T-helper 22 cell (primary cell): ENCODE measurements around the gene STARD10.
A peak's percentile ranks its signal among the peaks of the same experiment; 100 is the strongest.

Experiments
- DNase-seq: peaks from one replicate; pipeline ENCODE4 v3.0.0-alpha.2; 2020; ENCODE audit warnings: low read depth

Gene STARD10

GRCh38 chr11:72724851-72725723 lies 68.8 kb downstream of the STARD10 start:
- DNase-seq = peak; percentile 62

DNA sequence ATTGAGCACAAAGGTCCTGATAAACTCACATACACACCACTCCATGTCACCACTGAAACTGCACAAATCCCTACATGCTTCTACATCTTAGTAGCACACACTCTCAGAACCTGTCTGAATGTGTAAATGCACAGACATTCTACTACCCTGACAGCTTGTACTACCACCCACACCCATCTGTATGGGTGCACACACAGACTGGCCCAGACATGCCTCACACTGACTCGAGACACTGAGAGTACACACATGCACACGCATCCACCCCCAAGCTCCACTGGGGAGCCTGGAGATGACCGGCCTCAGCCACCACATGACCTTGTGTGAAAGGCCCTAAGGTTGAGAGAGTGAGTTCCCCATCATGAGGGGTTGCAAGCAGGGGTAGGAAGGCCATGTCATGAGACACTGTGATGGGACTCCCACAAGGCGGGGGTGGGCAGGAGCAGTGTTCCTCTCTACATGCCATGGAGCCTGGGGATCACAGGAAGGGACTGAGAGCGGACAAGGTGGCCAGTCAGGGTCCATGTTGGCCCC lies 69.8 kb downstream of the STARD10 start:
- no peak for DNase-seq

DNA sequence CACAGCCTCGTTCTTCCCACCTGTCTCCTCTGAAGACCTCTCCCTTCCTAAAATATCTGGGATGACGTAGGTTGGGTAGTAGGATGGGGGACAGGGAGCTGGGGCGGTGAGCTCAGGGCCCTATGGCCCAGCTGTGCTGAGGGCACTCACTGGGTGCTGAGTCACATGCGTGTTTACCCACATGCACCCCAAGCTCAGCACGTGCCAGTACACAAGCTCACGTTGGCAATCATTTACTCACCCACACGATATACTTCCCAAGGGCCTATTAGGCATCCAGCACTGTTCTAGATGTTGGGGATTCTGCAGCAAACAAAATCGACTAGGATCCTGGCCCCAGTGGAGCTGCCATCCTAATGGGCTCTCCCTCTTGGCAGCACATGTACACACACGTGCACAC lies 70.3 kb downstream of the STARD10 start:
- no peak for DNase-seq

DNA sequence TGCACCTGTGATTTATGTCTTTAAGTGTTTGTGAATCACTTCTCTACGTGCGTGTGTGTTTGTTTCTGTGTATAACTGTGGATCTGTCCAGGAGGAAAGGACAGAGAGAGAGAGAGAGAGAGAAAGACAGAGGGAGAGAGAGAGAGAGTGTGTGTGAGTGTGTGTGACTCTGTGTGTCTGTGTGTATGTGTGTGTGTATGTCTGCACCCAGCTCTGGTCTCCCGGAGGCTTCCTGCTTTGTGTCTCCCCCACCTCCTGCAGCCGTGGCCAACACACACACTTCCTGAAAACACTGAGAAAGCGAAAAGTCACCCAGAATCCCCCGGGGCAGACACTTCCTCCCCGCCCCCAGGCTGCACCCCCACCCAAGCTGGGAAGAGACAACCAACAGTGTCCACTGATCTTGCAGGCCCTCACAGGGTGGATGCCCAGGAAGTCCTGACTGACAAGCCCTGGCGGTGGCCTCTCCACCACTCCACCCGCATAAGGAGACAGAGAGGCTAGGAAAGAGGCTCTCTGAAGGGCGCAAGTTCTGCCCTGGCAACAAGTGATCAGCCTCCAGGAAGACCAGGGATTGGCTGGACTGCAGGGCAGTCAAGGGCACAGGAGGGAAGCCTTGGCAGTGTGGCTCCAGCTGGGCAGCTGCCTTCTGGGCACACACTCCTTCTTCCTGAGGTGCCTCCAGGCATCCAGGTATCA lies 71.6 kb downstream of the STARD10 start:
- DNase-seq = peak; percentile 76

- DNase-seq = peak; percentile 14
These were observed 72.2 kb downstream of the STARD10 start for GRCh38 chr11:72721689-72722049.

- DNase-seq = no peak
These were observed 72.6 kb downstream of the STARD10 start for GRCh38 chr11:72721276-72721675.

GRCh38 chr11:72720784-72721183 lies 73.1 kb downstream of the STARD10 start:
- no peak for DNase-seq

DNA sequence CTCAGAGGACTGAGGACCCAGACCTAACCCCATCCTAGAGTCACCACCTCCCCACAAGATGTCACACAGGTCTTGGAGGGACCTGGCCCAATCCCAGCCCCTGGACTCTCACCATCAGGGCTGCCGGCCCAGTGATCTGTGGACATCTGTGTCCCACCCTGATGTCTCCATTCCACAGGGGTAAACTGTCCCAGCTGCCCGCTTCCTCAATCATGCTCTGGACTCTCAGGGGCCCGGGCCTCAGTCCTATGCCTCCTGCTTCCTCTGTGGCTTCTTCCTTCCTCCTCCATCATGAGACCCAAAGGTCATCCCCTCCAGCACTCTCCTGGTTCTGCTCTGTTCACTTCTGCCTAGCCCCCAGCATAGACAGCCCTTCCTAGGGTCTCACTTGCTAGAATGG lies 73.8 kb downstream of the STARD10 start:
- DNase-seq = no peak

DNA sequence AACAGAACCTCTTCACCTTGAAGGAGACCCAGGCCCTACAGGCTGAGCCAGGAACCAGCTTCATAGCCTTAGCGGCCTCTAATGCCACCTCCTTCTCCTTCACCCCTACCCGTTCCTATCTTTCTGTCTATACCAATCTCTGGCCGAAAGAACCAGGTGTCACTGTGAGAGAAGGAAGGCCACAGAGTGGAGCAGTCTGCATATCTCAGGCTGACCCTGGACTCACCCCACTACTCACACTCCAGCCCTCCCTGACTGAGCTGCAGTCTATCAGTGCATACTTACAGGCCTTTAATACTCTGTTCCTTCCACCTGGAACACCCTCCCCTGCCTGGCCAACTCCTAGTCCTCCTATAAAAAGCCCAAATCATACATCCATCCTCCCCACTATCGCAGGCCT lies 74.3 kb downstream of the STARD10 start:
- DNase-seq = no peak

- DNase-seq = no peak
These were observed 74.7 kb downstream of the STARD10 start for GRCh38 chr11:72719144-72719543.

DNA sequence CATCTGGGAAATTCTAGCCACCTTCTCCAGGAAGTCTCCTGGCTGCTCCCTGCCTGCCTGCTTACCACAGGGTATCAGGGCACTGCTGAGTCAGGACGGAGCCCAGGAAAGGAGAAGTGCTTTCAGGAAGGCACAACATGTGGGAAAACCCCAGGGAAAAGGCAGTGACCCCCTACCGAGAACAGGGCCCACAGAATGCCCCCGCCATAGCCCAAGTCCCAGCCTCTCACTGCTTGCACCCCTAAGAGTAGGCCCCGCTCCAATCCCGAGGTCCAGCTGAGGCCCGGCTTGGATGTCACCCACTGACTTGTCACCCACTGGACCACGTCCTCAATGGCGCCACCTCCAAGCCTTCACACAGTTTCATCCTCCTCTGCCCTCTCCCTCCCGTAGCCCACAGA lies 75.7 kb downstream of the STARD10 start:
- no peak for DNase-seq

GRCh38 chr11:72716788-72717435 lies 76.9 kb downstream of the STARD10 start:
- DNase-seq = no peak

GRCh38 chr11:72716290-72716689 lies 77.6 kb downstream of the STARD10 start:
- DNase-seq = no peak

DNA sequence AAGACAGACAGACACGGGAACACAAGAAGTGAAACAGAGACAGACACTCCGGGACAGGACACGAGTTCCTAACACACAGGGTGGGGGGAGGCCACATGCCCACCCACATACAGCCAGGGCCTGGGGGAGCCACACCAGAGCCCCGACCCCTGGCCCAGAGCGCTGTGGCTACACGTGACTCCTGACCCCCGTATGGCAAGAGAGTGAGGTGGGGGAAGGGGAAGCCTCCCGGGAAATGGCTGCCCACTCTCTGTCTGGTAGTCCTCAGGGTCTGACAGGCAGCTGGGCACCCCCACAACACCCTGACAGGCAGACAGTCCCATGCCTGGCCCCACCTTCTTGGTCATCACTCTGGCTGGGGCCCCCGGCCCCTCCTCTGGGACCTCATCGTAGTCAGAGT lies 81.0 kb downstream of the STARD10 start:
- no peak for DNase-seq

- no peak for DNase-seq
These were observed 81.6 kb downstream of the STARD10 start for GRCh38 chr11:72712168-72712751.

- no peak for DNase-seq
These were observed 82.7 kb downstream of the STARD10 start for GRCh38 chr11:72711141-72711540.

DNA sequence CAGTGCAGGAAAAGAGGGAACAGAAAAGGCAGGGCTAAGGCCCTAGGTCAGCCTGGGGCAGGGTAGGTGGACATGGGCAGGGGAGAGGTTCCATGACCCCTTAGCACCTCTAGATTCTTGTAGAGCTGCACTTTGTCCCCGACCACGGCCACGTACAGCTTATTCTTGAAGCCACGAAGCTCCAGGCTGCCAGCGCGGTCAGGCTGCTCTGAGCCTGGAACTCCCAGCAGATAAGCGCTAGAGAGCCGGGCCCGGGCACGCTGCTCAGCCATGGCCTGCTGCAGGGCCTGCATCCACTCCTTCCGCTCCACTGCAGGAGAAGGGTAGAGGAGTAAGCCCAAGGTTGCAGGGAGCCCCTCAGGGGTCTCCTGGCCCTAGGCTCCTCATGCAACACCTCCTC lies 83.6 kb downstream of the STARD10 start:
- no peak for DNase-seq

- no peak for DNase-seq
These were observed 84.2 kb downstream of the STARD10 start for GRCh38 chr11:72709478-72710238.

DNA sequence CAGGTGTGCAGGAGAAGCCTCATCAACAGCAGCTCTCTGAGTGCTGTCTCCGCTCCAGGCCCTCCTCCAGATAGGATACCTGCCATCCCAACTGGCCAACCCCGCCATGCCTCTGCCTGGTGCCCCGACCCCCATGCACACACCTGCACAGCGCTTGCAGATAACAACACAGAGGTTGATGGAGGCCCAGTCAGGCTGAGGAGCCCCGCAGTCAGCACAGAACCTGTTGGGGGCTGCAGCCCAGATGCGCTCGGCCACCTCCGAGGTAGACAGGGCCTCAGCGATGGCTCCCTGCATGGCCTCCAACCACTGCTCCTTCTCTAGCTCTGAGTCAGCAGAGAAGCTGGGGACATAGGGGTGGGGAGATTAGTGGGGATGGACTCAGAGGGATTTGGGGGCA lies 86.8 kb downstream of the STARD10 start:
- no peak for DNase-seq

DNA sequence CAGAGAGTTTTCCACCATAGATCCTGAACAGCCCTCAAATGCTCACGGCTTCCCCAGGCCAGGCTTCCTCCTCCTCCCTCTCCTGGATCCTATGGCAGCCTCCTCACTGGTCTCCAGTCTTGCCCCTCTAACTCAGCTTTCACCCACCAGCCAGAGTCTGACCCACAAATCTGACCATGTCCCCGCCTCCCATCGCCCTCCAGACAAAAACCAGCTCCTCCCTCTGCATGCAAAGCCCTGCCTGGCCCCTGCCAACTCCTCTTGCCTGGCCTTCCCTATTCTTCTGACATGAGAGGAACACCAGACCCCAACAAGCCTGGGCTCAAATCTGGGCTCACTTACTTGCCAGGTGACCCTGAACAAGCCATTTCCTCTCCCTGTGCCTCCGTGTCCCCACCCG lies 87.3 kb downstream of the STARD10 start:
- DNase-seq = no peak
